ENCODE measurements around the gene SOAT2.

Gene SOAT2

DNA sequence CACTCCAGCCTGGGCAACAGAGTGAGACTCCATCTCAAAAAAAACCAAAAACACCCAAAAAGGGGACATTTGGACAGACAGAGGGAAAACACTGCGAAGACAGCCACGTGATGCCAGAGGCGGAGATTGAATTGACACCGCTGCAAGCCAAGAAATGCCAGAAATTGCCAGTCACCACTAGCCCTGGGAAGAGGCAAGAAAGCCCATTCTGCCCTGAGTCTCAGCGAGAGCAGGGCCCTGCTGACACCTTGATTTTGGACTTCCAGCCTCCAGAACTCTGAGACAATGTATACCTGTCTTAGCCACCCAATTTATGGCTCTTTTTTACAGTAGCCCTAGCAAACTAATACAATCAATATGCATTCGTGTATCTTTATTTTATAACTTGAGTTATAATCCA lies 13.2 kb upstream of the SOAT2 start:
- TF ChIP-seq NFIC (IDR thresholded peaks at IDR 0.05), result no peak
- no peak for TF ChIP-seq TEAD4 (IDR thresholded peaks at IDR 0.05)
- TF ChIP-seq, protein P1, sequence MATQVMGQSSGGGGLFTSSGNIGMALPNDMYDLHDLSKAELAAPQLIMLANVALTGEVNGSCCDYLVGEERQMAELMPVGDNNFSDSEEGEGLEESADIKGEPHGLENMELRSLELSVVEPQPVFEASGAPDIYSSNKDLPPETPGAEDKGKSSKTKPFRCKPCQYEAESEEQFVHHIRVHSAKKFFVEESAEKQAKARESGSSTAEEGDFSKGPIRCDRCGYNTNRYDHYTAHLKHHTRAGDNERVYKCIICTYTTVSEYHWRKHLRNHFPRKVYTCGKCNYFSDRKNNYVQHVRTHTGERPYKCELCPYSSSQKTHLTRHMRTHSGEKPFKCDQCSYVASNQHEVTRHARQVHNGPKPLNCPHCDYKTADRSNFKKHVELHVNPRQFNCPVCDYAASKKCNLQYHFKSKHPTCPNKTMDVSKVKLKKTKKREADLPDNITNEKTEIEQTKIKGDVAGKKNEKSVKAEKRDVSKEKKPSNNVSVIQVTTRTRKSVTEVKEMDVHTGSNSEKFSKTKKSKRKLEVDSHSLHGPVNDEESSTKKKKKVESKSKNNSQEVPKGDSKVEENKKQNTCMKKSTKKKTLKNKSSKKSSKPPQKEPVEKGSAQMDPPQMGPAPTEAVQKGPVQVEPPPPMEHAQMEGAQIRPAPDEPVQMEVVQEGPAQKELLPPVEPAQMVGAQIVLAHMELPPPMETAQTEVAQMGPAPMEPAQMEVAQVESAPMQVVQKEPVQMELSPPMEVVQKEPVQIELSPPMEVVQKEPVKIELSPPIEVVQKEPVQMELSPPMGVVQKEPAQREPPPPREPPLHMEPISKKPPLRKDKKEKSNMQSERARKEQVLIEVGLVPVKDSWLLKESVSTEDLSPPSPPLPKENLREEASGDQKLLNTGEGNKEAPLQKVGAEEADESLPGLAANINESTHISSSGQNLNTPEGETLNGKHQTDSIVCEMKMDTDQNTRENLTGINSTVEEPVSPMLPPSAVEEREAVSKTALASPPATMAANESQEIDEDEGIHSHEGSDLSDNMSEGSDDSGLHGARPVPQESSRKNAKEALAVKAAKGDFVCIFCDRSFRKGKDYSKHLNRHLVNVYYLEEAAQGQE (IDR thresholded peaks at IDR 0.05; ENCODE audit: low read depth), result no peak
- no peak for TF ChIP-seq YY1 (IDR thresholded peaks at IDR 0.05; ENCODE audit: low read depth)
- no peak for TF ChIP-seq CREB1 (IDR thresholded peaks at IDR 0.05; ENCODE audit: low read depth)
- TF ChIP-seq CEBPB (IDR thresholded peaks at IDR 0.05), result no peak
- TF ChIP-seq RAD21 (IDR thresholded peaks at IDR 0.05; ENCODE audit: low read depth), result no peak
- no peak for TF ChIP-seq ZBTB7A (IDR thresholded peaks at IDR 0.05; ENCODE audit: low read depth)
- no peak for TF ChIP-seq MAX (IDR thresholded peaks at IDR 0.05)
- no peak for TF ChIP-seq EGR1 (IDR thresholded peaks at IDR 0.05)

GRCh38 chr12:53090554-53090953 lies 12.7 kb upstream of the SOAT2 start:
- TF ChIP-seq, protein P1 (IDR thresholded peaks at IDR 0.05; ENCODE audit: low read depth), result no peak
- TF ChIP-seq CEBPB (IDR thresholded peaks at IDR 0.05), result no peak
- TF ChIP-seq EP300 (IDR thresholded peaks at IDR 0.05; ENCODE audit: borderline replicate concordance), result no peak
- TF ChIP-seq, protein P2, sequence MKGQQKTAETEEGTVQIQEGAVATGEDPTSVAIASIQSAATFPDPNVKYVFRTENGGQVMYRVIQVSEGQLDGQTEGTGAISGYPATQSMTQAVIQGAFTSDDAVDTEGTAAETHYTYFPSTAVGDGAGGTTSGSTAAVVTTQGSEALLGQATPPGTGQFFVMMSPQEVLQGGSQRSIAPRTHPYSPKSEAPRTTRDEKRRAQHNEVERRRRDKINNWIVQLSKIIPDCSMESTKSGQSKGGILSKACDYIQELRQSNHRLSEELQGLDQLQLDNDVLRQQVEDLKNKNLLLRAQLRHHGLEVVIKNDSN (IDR thresholded peaks at IDR 0.05), result no peak
- TF ChIP-seq RAD21 (IDR thresholded peaks at IDR 0.05; ENCODE audit: low read depth), result no peak
- no peak for TF ChIP-seq MAX (IDR thresholded peaks at IDR 0.05)
- no peak for TF ChIP-seq YY1 (IDR thresholded peaks at IDR 0.05; ENCODE audit: low read depth)

DNA sequence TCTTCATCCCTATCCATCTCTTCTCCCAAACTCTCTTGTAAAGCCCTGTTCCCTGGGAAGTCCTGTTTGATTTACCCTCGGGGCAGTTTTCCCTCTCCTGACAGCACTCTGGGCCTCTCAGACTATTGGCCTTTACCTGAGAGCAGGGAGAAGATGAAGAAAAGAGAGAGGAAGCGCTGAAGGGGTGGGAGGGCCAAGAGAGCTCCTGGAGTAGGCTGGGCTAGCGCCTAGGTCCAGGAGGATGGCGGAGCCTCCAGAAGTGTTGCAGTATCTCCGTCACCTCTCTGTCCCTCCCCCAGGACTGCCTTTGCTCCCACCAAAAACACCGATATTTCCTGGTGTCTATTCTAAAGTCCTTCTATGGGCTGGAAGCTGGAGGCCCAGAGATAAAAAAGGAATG lies 11.5 kb upstream of the SOAT2 start:
- TF ChIP-seq CEBPB (IDR thresholded peaks at IDR 0.05) (no peak), FOXM1 (IDR thresholded peaks at IDR 0.05; ENCODE audit: borderline replicate concordance, low read depth) (no peak), MAX (IDR thresholded peaks at IDR 0.05) (no peak), YY1 (IDR thresholded peaks at IDR 0.05; ENCODE audit: low read depth) (no peak), TEAD4 (IDR thresholded peaks at IDR 0.05) (no peak), NFIC (IDR thresholded peaks at IDR 0.05) (no peak), ZBTB7A (IDR thresholded peaks at IDR 0.05; ENCODE audit: low read depth) (no peak), EGR1 (IDR thresholded peaks at IDR 0.05) (no peak), TCF12 (IDR thresholded peaks at IDR 0.05; ENCODE audit: low read depth) (no peak), TAF1 (IDR thresholded peaks at IDR 0.05; ENCODE audit: low read depth) (no peak), EP300 (IDR thresholded peaks at IDR 0.05; ENCODE audit: borderline replicate concordance) (no peak), RAD21 (IDR thresholded peaks at IDR 0.05; ENCODE audit: low read depth) (no peak)
- TF ChIP-seq, protein P1 (IDR thresholded peaks at IDR 0.05; ENCODE audit: low read depth), result no peak

GRCh38 chr12:53093777-53094393 lies 9.4 kb upstream of the SOAT2 start:
- TF ChIP-seq TAF1 (IDR thresholded peaks at IDR 0.05; ENCODE audit: low read depth) (no peak), MAX (IDR thresholded peaks at IDR 0.05) (no peak), EP300 (IDR thresholded peaks at IDR 0.05; ENCODE audit: borderline replicate concordance) (no peak), CEBPB (IDR thresholded peaks at IDR 0.05) (no peak), ZBTB7A (IDR thresholded peaks at IDR 0.05; ENCODE audit: low read depth) (no peak), EGR1 (IDR thresholded peaks at IDR 0.05) (no peak), NFIC (IDR thresholded peaks at IDR 0.05) (no peak), CREB1 (IDR thresholded peaks at IDR 0.05; ENCODE audit: low read depth) (no peak), TCF12 (IDR thresholded peaks at IDR 0.05; ENCODE audit: low read depth) (no peak), RAD21 (IDR thresholded peaks at IDR 0.05; ENCODE audit: low read depth) (no peak), FOXM1 (IDR thresholded peaks at IDR 0.05; ENCODE audit: borderline replicate concordance, low read depth) (no peak)
- TF ChIP-seq, protein P2 (IDR thresholded peaks at IDR 0.05), result no peak
- TF ChIP-seq, protein P1 (IDR thresholded peaks at IDR 0.05; ENCODE audit: low read depth), result no peak
